Erythroblast (primary cell): ENCODE data around the gene INPP1.

Experiments
- GATA1 ChIP-seq: IDR thresholded peaks from 2 replicates; pipeline ENCODE4 v1.6.1; 2011; ENCODE audit warnings: low read depth, mild to moderate bottlenecking, control low read depth, low read length, moderate library complexity
- POLR2A ChIP-seq: IDR thresholded peaks from 2 replicates; pipeline ENCODE4 v1.6.1; 2011; ENCODE audit warnings: mild to moderate bottlenecking, low read length

- TF ChIP-seq POLR2A (no peak), GATA1 (no peak)
These were observed 42.4 kb upstream of the INPP1 start for GRCh38 chr2:190301032-190301431.
